Nephron progenitor cell (in vitro differentiated cells): Measurements from ENCODE around the gene PDCL3.

Experiments used
- DNase-seq: peaks from one replicate; pipeline ENCODE4 v3.0.0; 2021
- H3K27ac Mint-ChIP-seq: 2 replicates; pipeline ENCODE4 v1.8.0; 2021; ENCODE audit warnings: mild to moderate bottlenecking, moderate library complexity, mixed read lengths
- H3K27me3 Mint-ChIP-seq: 2 replicates; pipeline ENCODE4 v1.8.0; 2021; ENCODE audit warnings: mild to moderate bottlenecking, low read depth, mixed read lengths; ENCODE audit not compliant: poor library complexity
- H3K36me3 Mint-ChIP-seq: 2 replicates; pipeline ENCODE4 v1.8.0; 2021; ENCODE audit warnings: low read depth, mixed read lengths
- H3K4me1 Mint-ChIP-seq: 2 replicates; pipeline ENCODE4 v1.8.0; 2021; ENCODE audit warnings: mixed read lengths
- H3K4me3 Mint-ChIP-seq: 2 replicates; pipeline ENCODE4 v1.8.0; 2021; ENCODE audit warnings: mild to moderate bottlenecking, moderate library complexity, mixed read lengths
- H3K9me3 Mint-ChIP-seq: 2 replicates; pipeline ENCODE4 v1.8.0; 2021; ENCODE audit warnings: mild to moderate bottlenecking, moderate library complexity, mixed read lengths
- TF ChIP-seq, protein P1 (sequence below): fragments of 200-600 bp; sonication (generic); IDR thresholded peaks from 2 replicates; pipeline ENCODE4 v1.5.0; 2021; ENCODE audit warnings: antibody characterized with exemption

PDCL3 gene

DNA sequence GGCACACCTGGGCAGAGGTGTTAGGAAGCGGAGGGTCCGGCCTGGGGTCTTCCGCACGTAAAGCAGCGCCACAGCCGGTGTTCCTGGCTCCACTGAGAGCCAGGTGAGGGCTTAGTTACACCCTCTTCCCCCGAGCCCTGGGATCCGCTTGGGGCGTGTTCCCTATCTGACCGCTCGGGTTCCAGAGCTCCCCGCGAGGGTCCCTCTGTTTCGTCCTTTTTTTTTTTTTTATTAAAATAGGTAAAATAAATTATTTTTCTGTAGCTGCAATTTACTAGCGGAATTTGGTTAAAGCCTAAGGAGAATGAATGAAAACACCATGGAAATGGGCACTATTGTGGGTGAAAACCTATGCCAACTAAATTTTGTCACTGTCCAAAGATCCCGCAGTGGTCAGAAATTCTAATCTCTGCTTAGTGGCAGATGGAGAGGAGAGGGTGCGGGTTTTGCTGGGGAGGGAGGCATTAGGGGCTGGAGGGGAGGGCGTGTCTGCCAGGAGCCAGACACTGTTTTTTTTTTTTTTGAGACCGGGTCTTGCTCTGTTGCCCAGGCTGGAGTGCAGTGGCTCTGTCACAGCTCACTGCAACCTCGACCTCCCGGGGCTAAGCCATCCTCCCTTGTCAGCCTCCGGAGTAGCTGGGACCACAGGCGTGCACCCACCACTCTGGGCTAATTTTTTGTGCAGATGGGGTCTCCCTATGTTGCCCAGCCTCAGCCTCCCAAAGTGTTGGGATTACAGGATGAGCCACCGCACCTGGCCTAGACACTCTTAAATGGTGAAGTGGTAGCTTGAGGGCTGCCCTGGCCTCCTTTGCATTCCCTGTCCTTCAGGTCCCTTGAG lies 834 bp downstream of the PDCL3 start:
- TF ChIP-seq, protein P1, sequence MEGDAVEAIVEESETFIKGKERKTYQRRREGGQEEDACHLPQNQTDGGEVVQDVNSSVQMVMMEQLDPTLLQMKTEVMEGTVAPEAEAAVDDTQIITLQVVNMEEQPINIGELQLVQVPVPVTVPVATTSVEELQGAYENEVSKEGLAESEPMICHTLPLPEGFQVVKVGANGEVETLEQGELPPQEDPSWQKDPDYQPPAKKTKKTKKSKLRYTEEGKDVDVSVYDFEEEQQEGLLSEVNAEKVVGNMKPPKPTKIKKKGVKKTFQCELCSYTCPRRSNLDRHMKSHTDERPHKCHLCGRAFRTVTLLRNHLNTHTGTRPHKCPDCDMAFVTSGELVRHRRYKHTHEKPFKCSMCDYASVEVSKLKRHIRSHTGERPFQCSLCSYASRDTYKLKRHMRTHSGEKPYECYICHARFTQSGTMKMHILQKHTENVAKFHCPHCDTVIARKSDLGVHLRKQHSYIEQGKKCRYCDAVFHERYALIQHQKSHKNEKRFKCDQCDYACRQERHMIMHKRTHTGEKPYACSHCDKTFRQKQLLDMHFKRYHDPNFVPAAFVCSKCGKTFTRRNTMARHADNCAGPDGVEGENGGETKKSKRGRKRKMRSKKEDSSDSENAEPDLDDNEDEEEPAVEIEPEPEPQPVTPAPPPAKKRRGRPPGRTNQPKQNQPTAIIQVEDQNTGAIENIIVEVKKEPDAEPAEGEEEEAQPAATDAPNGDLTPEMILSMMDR, result no peak
- H3K27me3 Mint-ChIP-seq, result no peaks in the 10 kb centered on the region
- H3K4me3 Mint-ChIP-seq, result peak overlapping the region; percentile 91
- H3K27ac Mint-ChIP-seq, result no peak overlapping the region
- H3K4me1 Mint-ChIP-seq, result peaks cover 31% of the 10 kb centered on the region
- peaks cover 32% of the 10 kb centered on the region for H3K36me3 Mint-ChIP-seq
- DNase-seq, result peak; percentile 4
- H3K9me3 Mint-ChIP-seq, result peaks cover 6% of the 10 kb centered on the region

DNA sequence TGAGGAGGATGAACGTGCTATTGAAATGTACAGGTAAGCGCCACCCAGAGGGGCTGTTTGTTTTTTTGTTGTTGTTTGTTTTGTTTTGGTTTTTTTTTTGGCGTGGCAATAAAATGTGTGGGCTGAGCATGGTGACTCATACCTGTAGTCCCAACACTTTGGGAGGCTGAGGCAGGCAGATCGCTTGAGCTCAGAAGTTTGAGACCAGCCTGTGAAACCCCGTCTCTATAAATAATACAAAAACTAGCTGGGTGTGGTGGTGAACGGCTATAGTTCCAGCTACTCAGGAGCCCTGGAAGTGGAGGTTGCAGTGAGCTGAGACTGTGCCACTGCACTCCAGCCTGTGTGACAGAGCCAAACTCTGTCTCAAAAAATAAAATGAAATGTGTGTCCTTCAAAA lies 6.2 kb downstream of the PDCL3 start:
- H3K36me3 Mint-ChIP-seq, result peaks cover 65% of the 10 kb centered on the region
- no peak for DNase-seq
- H3K9me3 Mint-ChIP-seq, result no peaks in the 10 kb centered on the region
- H3K4me1 Mint-ChIP-seq, result peaks cover 14% of the 10 kb centered on the region
- H3K4me3 Mint-ChIP-seq, result no peak overlapping the region
- H3K27me3 Mint-ChIP-seq, result no peaks in the 10 kb centered on the region
- H3K27ac Mint-ChIP-seq, result peak overlapping the region; percentile 62
- TF ChIP-seq, protein P1, result no peak

- H3K4me1 Mint-ChIP-seq, result peaks cover 7% of the 10 kb centered on the region
- peaks cover 70% of the 10 kb centered on the region for H3K36me3 Mint-ChIP-seq
- H3K4me3 Mint-ChIP-seq, result no peak overlapping the region
- H3K27ac Mint-ChIP-seq, result peak overlapping the region; percentile 64
- H3K27me3 Mint-ChIP-seq, result no peaks in the 10 kb centered on the region
- TF ChIP-seq, protein P1, result no peak
- no peaks in the 10 kb centered on the region for H3K9me3 Mint-ChIP-seq
- DNase-seq, result no peak
Measured at GRCh38 chr2:100571668-100572067, 8.9 kb downstream of the PDCL3 start.

GRCh38 chr2:100577777-100578176 lies 15.0 kb downstream of the PDCL3 start:
- TF ChIP-seq, protein P1, result no peak
- no peaks in the 10 kb centered on the region for H3K27me3 Mint-ChIP-seq
- peaks cover 46% of the 10 kb centered on the region for H3K36me3 Mint-ChIP-seq
- no peaks in the 10 kb centered on the region for H3K4me1 Mint-ChIP-seq
- no peak for DNase-seq
- no peaks in the 10 kb centered on the region for H3K9me3 Mint-ChIP-seq
- H3K27ac Mint-ChIP-seq, result peak overlapping the region; percentile 9
- no peak overlapping the region for H3K4me3 Mint-ChIP-seq

GRCh38 chr2:100580367-100581276 lies 17.8 kb downstream of the PDCL3 start:
- peaks cover 23% of the 10 kb centered on the region for H3K36me3 Mint-ChIP-seq
- TF ChIP-seq, protein P1, result no peak
- H3K4me3 Mint-ChIP-seq, result no peak overlapping the region
- H3K27me3 Mint-ChIP-seq, result peaks cover 3% of the 10 kb centered on the region
- peaks cover 4% of the 10 kb centered on the region for H3K9me3 Mint-ChIP-seq
- no peaks in the 10 kb centered on the region for H3K4me1 Mint-ChIP-seq
- DNase-seq, result no peak
- no peak overlapping the region for H3K27ac Mint-ChIP-seq
